HG02973 (cell line): ENCODE data around the gene RPL37A.

Experiments
- ATAC-seq: cut with Tn5 transposase; IDR thresholded peaks from one replicate; pipeline ENCODE4 v1.9.1; 2021; ENCODE audit warnings: moderate library complexity; ENCODE audit not compliant: unreplicated experiment

RPL37A gene

GRCh38 chr2:216546241-216546640, 47.6 kb downstream of the RPL37A start:
- no peak for ATAC-seq

GRCh38 chr2:216546641-216547403, 48.2 kb downstream of the RPL37A start:
- ATAC-seq = no peak

GRCh38 chr2:216548901-216549331, 50.3 kb downstream of the RPL37A start:
- ATAC-seq = no peak

- ATAC-seq = no peak
These were observed 51.5 kb downstream of the RPL37A start for GRCh38 chr2:216549926-216550690.

- ATAC-seq = no peak
These were observed 52.8 kb downstream of the RPL37A start for GRCh38 chr2:216551234-216552068.

GRCh38 chr2:216553093-216553478, 54.4 kb downstream of the RPL37A start:
- no peak for ATAC-seq
